Measurements from ENCODE around the gene PPIF.

Gene PPIF

DNA sequence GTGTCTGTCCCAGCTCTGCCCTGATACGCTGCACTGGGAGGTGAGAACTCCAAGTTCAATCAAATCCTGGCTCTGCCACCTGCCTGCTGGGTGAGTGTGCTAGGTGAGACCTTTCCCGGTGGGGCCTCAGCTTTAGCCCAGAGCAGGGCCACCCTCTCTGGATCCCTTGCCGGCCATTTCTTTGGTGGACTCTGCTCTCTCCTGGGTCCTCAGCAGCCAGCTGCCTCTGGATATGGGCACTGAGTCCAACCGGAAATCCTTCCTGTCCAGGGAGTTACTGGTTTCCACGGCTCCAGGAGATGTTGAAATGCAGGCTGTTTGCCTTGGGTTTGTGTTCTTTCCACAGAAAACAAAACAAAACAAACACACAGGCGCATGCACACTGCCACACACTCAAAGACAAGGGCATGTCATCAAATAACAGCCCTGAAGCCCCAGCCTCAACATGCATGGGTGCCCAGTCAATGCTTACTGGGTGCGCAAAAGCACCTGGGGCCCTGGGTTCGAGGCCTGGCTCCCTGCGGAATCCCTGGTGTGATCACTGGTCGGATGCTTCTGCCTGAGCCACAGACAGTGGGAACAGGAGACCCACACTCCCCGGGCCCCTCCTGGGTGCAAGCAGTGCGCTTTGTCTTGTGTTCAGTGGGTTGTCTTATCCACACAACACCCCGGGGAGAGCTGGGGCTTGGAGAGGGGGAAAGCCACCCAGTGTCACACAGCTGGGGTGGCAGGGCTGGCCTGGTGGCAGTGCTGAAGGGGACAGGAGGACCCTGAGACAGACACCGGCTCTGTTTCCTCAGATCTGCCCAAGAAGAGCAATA lies 33.1 kb downstream of the PPIF start:
- Histone ChIP-seq H3K36me3 (ENCODE audit: low read depth) (no peaks in the 10 kb centered on the region), H3K27ac (ENCODE audit: poor library complexity, severe bottlenecking) (no peak overlapping the region), H3K9me3 (ENCODE audit: severe bottlenecking) (no peaks in the 10 kb centered on the region), H3K4me1 (ENCODE audit: insufficient read depth, poor library complexity, severe bottlenecking) (no peaks in the 10 kb centered on the region), H3K4me3 (ENCODE audit: severe bottlenecking) (no peak overlapping the region), H3K27me3 (ENCODE audit: insufficient read depth, poor library complexity, severe bottlenecking) (no peaks in the 10 kb centered on the region)
- TF ChIP-seq, protein P1, sequence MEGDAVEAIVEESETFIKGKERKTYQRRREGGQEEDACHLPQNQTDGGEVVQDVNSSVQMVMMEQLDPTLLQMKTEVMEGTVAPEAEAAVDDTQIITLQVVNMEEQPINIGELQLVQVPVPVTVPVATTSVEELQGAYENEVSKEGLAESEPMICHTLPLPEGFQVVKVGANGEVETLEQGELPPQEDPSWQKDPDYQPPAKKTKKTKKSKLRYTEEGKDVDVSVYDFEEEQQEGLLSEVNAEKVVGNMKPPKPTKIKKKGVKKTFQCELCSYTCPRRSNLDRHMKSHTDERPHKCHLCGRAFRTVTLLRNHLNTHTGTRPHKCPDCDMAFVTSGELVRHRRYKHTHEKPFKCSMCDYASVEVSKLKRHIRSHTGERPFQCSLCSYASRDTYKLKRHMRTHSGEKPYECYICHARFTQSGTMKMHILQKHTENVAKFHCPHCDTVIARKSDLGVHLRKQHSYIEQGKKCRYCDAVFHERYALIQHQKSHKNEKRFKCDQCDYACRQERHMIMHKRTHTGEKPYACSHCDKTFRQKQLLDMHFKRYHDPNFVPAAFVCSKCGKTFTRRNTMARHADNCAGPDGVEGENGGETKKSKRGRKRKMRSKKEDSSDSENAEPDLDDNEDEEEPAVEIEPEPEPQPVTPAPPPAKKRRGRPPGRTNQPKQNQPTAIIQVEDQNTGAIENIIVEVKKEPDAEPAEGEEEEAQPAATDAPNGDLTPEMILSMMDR (IDR thresholded peaks at IDR 0.05; ENCODE audit: poor library complexity, severe bottlenecking) = no peak
- peak; percentile 28 for DNase-seq (ENCODE audit: low spot score)
- no peak for ATAC-seq (ENCODE audit: low read depth)

DNA sequence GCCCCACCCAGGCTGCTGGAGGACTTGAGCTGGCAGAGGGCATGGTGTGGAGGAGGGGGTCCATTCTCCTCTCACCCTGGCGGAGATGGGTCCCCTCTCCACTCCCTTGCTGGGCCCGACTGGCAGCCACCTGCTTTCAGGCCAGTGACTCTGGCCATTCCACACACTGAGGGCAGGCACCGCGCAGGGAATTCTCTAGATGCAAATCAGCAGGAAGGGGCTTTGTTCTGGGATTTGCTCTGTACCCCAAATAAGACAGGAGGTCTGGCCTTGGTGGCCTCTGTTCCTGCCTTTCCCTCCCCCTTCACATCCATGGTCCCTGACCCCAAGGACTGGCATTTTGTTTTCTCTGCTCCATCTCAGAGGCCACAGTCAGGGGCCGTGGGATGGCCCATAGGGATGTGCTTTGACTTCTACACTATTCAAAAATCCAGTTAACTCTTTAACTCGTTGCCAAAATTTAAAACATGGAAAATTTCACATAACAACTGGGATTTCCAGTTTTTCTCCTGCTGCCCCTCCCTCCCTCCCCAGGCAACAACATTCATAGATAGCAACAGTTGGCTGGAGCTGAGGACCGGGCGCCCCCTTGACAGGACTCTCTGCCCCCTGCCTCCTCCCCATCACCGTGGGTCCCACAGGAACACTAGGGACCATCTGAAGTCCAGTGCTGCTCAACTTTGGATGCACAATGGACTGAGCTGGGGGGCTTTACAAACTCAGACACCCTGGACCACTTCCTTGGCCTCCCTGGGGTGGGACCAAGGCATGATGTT lies 33.9 kb downstream of the PPIF start:
- no peak for ATAC-seq (ENCODE audit: low read depth)
- no peaks in the 10 kb centered on the region for H3K4me1 ChIP-seq (ENCODE audit: insufficient read depth, poor library complexity, severe bottlenecking)
- peak; percentile 51 for DNase-seq (ENCODE audit: low spot score)
- H3K36me3 ChIP-seq (ENCODE audit: low read depth) = no peaks in the 10 kb centered on the region
- H3K4me3 ChIP-seq (ENCODE audit: severe bottlenecking) = no peak overlapping the region
- no peaks in the 10 kb centered on the region for H3K27me3 ChIP-seq (ENCODE audit: insufficient read depth, poor library complexity, severe bottlenecking)
- H3K9me3 ChIP-seq (ENCODE audit: severe bottlenecking) = no peaks in the 10 kb centered on the region
- TF ChIP-seq, protein P1 (IDR thresholded peaks at IDR 0.05; ENCODE audit: poor library complexity, severe bottlenecking) = no peak
- H3K27ac ChIP-seq (ENCODE audit: poor library complexity, severe bottlenecking) = no peak overlapping the region

DNA sequence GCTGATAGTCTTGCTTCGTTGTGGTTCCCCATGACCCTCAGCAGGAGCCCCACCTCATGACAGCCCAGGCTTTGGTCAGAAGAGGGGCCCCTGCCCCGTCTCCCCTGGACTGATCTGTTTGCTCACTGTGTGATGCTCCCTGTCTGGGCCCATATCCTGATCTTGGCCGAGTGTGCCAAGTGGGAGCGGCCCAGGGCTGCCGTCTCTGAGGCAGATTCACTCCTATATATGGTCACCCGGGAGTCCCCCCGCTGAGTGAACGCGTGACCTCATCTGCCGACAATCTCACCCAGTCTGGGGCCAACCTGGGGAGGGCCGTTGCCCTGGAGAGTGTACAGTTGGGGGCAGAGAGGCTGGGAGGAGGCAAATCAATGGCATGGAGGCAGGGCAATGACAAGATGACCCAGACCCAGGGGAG lies 34.5 kb downstream of the PPIF start:
- Histone ChIP-seq H3K27me3 (ENCODE audit: insufficient read depth, poor library complexity, severe bottlenecking) (no peaks in the 10 kb centered on the region), H3K4me3 (ENCODE audit: severe bottlenecking) (no peak overlapping the region), H3K9me3 (ENCODE audit: severe bottlenecking) (no peaks in the 10 kb centered on the region), H3K4me1 (ENCODE audit: insufficient read depth, poor library complexity, severe bottlenecking) (no peaks in the 10 kb centered on the region), H3K27ac (ENCODE audit: poor library complexity, severe bottlenecking) (no peak overlapping the region), H3K36me3 (ENCODE audit: low read depth) (no peaks in the 10 kb centered on the region)
- DNase-seq (ENCODE audit: low spot score) (peak; percentile 43), ATAC-seq (ENCODE audit: low read depth) (peak; percentile 30; the same call in 1 of the 3 replicates)
- TF ChIP-seq, protein P1 (IDR thresholded peaks at IDR 0.05; ENCODE audit: poor library complexity, severe bottlenecking) = no peak

DNA sequence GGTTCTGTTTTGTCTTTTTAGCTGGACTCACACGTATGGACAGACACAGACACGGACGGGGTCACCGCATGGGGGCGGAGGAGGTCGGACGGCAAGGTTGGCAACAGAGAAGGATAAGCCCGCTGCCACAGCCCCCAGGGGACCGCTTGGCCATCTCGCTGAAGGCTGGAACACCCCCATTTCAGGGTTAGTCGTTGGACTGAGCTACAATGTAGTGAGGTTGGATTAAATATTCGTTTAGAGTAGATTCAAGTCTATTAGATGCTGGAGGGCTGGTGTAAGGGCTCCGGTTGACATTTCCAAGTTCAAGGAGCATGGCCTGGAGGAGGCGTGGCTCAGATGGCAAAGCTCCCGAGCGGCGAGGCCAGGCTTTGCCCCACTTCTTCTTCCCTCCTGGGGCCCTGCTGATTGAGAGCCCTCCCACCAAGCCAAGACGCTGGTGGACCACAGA lies 35.2 kb downstream of the PPIF start:
- Histone ChIP-seq H3K27ac (ENCODE audit: poor library complexity, severe bottlenecking) (no peak overlapping the region), H3K4me3 (ENCODE audit: severe bottlenecking) (no peak overlapping the region), H3K4me1 (ENCODE audit: insufficient read depth, poor library complexity, severe bottlenecking) (no peaks in the 10 kb centered on the region), H3K9me3 (ENCODE audit: severe bottlenecking) (no peaks in the 10 kb centered on the region), H3K36me3 (ENCODE audit: low read depth) (no peaks in the 10 kb centered on the region), H3K27me3 (ENCODE audit: insufficient read depth, poor library complexity, severe bottlenecking) (no peaks in the 10 kb centered on the region)
- DNase-seq (ENCODE audit: low spot score) = peak; percentile 45
- TF ChIP-seq, protein P1 (IDR thresholded peaks at IDR 0.05; ENCODE audit: poor library complexity, severe bottlenecking) = no peak
- no peak for ATAC-seq (ENCODE audit: low read depth)
